Endothelial cell of hepatic sinusoid (primary cell): Measurements from ENCODE around the gene GORASP1.

Source experiments
- in situ Hi-C: cut with HindIII; loops from 2 replicates; pipeline ENCODE4 v1.10.0; 2017; ENCODE audit warnings: low sequenced_read_pairs

The GORASP1 gene

DNA sequence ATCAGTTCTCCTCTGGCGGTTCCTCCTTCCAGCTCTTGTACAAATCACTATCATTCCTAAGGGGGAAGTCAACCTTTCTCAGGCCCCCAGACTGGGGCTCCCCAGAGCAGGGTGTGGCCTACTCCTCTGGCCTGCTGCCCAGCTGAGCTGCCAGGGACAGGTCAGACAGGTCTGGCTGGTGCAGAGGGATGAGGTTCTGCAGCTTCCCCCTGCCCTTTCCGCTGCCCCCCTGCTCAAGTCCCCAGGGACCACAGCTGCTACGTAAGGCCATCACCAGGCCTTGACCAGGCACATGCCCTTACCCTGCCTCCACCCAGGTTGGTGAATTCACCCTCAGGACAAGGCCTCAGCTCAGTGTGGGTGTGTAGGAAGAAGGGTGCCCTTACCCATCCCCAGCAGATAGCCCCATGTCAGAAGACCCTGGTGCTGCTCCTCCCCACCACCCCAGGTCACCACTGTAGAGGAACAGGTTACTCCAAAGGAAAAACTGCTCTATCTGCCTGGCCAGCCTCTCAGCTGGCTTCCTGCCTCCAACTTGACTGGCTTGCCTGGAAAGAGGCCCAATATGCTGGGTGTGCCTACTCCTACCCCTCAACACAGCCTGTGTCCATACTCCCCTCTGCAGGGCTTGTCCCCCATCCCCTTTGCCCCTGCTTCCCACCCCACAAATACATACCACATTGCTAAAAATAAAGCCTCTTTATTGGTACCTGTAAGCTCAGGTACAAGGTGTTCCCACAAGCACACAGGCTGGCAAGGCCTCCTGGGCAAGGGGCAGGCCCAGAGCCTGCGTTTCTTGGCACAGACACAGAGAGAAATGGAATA lies 34.0 kb upstream of the GORASP1 start:
- in situ Hi-C loops = no loop called here

DNA sequence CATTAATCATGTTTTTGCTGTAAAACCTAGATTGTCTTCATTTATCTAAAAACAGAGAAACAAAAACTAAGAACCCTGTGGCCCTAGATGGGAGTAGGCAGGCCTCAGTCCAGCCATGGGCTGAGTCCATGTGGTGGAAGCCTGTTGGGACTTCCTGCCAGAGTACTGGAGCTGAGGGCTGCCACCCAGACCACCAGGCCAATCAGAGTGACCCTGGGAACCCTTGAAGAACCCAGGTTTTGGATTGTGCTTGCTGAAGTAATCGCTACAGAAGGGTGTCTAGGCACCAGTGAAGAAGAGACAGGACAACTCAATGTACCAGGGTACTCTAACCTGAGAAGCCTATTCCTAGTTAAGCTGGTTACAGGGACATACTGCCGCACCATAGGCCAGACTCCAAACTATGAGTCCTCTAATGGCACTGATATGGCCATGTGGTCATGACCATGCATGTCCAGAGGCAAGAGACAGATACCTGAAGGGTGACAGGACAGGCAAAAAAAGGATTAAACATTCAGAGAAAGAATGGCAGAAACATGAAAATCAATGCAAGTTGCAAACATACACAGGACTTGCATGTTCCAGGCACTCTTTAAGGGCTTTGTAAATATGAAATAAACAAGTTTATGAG lies 33.0 kb upstream of the GORASP1 start:
- in situ Hi-C loops = no loop called here

DNA sequence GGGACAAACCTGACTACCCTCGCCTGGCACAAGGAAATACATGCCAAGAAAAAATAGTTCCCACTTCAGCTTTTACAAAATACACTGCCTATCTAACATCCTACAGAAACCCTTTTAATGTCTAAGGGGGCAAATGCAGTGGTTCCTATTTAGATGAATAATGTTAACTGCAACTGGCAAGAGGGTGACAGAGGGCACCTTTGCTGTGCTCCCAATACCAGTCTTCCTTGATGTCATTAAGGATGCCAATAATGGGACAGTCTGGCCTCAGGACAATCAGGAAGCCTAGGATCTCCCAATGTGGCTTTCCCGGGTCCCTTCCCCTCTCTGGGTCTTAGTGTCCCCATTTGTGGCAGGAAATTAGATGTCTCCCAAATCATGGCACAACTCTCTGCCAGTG lies 32.0 kb upstream of the GORASP1 start:
- in situ Hi-C loops = no loop called here

GRCh38 chr3:39138804-39139415 lies 31.5 kb upstream of the GORASP1 start:
- in situ Hi-C loops = no loop called here

DNA sequence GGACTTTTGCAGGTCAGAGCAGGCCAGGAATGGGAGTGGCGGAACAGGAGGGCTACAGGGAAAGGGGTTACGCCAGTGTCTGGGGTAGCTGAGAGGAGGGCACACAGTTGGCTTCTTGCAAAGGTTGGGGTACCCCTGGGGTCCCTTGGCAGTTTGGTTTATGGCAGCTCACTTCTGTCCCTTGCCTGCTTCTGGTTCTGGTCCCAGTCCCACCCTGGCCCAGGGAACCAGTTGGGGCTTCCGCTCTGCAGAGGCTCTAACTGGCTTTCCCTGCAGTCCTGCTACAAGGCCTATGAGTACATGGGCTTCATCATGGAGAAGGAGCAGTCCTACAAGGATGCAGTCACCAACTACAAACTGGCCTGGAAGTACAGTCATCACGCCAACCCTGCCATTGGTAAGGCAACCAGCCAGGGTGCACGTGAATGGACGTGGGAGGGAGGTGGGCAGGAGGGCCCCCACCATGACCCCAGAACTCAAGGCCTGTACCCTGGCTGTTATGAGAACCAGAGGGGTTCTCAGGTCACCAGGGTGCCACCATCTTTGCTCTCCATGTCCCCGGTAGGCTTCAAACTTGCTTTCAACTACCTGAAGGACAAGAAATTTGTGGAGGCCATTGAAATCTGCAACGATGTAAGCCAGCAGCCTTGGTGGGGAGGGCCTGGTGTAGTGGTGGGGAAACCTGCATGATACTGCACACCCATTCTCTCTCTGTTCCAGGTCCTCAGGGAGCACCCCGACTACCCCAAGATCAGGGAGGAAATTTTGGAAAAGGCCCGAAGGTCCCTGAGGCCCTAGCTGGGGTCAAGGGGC lies 30.8 kb upstream of the GORASP1 start:
- in situ Hi-C loops = no loop called here

DNA sequence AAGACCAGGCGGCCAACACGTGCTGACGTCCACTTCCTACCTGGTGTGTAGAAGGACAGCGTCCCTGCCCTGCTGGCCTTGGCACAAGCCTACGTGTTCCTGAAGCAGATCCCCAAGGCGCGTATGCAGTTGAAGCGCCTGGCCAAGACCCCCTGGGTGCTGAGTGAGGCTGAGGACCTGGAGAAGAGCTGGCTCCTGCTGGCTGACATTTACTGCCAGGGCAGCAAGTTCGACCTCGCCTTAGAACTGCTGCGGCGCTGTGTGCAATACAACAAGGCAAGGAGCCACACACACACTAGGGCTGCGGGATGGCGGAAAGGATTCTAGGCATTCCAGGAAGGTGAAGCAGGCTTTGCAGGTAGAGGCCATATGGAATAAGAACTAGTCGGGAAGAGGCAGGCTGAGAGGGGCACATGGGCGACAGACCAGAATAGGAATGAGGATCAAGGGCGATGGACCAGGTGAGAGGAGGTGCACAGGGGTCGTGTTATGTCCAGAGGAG lies 30.1 kb upstream of the GORASP1 start:
- in situ Hi-C loops = no loop called here

- in situ Hi-C loops = no loop called here
Measured at GRCh38 chr3:39136533-39137434, 29.4 kb upstream of the GORASP1 start.

DNA sequence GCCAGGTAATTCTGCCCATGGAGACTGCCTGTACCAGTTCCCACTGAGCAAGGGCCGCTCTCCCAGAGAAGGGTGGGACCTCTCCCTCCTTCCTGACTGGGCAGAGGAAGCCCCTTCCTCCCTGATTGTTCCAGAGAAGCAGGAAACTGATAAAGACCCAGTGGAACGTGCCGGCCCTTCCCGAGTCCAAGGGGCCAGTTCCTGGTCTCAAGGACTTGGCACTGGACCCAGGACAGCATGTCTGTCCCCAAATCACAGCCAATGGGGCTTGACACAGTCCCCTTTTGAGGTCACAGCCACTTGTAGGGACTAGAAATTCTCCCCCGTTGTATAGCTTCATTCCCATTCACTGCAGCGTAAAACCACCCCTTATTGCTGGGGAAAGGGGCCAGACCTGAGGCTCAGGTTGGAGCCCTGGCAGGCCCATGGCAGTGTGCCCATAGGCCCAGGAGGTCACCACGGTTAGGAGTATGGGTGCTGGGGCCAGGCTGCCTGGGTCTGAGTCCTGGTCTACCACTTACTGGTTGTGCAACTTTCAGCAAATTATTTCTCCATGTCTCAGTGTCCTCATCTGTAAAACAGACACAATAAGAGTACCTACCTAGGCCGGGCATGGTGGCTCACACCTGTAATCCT lies 27.9 kb upstream of the GORASP1 start:
- in situ Hi-C loops = no loop called here

DNA sequence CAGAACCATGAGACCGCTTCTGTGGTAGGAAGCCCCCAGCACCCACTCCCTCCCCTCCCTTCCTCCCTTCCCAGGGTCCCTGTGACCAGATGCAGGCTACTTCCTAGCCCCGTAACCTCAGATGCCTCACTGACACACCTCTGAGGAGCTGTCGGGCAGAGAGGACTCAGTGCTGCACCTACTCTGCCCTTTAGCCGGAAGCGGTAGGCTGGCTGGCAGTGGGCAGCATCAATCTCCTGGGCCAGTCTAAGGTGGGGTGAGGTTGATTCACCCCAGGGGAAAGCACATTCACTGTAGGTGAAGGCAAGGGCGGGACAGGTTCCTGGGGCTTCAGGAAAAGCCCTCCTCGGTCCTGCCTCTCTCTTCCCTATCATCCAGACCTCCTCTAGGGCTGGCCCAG lies 26.9 kb upstream of the GORASP1 start:
- in situ Hi-C loops = no loop called here

DNA sequence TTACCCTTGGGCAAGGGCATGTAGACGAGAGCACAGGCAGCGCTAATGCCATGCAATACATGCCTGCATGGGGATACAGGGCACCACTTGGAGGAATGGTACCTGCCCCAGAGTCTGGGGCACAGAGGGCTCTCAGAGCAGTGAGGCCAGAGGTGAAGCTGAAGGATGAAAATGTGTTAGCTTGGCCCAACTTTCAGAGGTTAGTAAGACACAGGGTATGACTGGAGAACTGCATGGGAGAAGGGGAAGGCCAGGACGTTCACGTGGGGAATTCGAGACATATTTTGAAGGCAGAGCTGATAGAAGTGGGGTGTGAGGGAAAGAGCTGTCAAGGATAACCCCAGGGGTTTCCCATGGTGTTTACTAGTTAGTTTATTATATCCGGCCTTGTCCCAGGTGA lies 26.4 kb upstream of the GORASP1 start:
- in situ Hi-C loops = no loop called here

GRCh38 chr3:39133093-39133490 lies 25.7 kb upstream of the GORASP1 start:
- in situ Hi-C loops = no loop called here

DNA sequence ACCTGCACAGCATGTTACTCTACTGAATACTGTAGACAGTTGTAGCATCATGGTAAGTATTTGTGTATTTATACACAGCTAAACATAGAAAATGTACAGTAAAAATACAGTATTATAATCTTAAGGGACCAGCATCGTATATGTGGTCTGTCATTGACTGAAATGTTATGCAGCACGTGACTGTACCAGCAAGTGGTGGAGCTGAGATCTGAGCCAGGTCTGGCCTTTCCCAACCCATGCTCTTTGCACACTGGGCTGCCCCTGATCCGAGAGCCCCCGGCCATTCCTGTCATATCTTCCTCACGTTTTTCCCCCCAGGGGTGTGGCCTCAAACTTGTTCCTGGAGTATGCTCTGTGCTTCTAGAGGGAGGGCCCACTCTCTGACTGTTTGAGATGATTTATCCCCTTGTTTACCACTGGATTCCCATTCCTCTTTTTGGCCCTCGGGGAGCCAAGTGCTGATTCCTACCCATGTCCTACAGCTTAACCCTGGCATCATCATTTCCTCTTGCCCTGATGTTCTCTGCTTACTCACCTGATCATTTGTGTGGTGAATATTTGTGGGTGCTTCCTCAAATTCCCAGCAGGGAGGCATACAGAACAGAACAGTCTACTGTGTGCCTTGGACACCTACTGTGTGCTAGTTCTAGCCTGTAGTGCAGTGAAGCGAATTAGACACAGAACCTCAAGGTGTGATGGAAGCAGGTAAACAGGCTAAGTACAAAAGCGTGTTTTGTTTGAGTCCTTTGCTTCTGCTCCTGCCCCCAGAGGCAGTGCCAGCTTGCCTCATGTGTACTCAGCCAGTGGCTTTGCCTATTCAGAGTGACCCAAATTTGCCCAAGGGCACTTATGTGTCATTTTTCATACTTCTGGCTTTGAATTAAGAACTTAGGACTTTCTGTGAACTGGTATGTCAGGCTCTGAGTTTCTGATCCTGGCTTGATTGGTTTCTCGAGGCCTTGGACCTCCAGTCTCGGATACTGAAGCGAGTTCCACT lies 25.0 kb upstream of the GORASP1 start:
- in situ Hi-C loops = no loop called here

DNA sequence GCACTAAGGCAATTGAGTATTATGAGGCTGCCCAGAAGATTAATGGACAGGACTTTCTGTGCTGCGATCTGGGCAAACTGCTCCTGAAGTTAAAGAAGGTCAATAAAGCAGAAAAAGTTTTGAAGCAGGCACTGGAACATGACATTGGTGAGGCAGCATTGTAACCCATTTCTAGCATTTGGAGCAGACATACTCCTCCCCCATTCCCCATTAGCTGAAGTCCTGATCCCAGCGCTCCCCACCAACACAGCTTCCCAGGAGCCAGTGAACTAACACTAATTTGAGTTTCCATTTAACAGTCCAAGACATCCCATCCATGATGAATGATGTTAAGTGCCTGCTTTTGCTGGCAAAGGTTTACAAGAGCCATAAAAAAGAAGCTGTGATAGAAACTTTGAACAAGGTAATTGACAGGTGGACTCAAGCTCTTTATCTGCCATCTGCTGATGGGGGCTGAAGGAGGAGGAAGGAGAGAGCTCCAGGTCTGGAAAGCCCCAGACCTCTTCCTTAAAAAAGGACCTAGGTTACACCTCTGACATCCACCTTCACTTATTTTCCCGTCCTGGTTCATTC lies 23.4 kb upstream of the GORASP1 start:
- in situ Hi-C loops = no loop called here

DNA sequence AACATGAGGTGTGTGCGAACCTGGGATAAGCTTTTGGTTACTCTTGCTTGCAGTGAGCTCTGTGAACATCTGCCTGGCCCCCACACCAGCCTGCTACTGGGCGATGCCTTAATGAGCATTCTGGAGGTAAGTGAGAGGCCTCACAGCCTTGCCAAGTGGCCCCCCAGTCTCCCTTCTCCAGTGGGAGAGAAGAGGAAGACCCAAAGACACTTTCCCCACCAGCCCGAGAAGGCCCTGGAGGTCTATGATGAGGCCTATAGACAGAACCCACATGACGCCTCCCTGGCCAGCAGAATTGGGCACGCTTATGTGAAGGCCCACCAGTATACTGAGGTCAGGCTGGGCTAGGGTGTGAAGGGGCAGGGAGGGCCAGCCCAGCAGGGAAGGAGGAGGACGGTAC lies 22.6 kb upstream of the GORASP1 start:
- in situ Hi-C loops = no loop called here

- in situ Hi-C loops = no loop called here
Measured at GRCh38 chr3:39128951-39129350, 21.5 kb upstream of the GORASP1 start.

DNA sequence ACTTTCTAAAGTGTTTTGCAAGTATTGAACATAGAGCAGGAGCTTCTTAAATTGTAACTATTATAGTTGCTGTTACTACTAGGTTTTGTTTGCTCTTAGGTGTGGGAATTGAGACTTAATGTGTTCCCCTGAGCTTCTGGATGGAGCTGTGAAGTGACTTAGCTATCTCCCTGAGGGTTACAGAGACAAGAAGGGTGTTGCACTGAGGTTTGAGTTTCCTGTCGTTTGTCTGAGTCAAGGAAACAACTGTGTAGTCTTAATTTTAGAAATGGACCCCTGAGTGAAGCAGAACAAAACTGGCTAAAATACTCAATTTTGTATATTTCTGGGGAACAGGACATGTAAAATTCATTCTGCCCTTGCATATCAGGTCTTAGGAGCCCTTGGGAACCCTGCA lies 20.5 kb upstream of the GORASP1 start:
- in situ Hi-C loops = no loop called here

GRCh38 chr3:39127269-39127907 lies 20.0 kb upstream of the GORASP1 start:
- in situ Hi-C loops = no loop called here
